ENCODE data around the gene INHBC.
A peak's percentile ranks its signal among the peaks of the same experiment; 100 is the strongest.

The INHBC gene

DNA sequence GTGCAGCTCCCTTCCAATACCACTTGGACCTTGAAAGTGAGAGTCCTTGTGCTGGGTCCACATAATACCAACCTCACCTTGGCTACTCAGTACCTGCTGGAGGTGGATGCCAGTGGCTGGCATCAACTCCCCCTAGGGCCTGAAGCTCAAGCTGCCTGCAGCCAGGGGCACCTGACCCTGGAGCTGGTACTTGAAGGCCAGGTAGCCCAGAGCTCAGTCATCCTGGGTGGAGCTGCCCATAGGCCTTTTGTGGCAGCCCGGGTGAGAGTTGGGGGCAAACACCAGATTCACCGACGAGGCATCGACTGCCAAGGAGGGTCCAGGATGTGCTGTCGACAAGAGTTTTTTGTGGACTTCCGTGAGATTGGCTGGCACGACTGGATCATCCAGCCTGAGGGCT is 14.8 kb downstream of the INHBC start:
- TF ChIP-seq Cebpa-rat (IDR thresholded peaks at IDR 0.05) = no peak
- H3K4me2 ChIP-seq = no peak overlapping the region
- H3K27me3 ChIP-seq = no peaks in the 10 kb centered on the region
- no peaks in the 10 kb centered on the region for H4K20me1 ChIP-seq
- no peak overlapping the region for H3K27ac ChIP-seq
- no peaks in the 10 kb centered on the region for H3K36me3 ChIP-seq
- H3K9me3 ChIP-seq (replicated peaks in 1 of 11) = no peaks in the 10 kb centered on the region
- no peak overlapping the region for H3K4me3 ChIP-seq
- peaks cover 30 to 39% (median 34%) of the 10 kb centered on the region in 10 experiments for H3K4me1 ChIP-seq
- H3K9ac ChIP-seq = no peak overlapping the region

DNA sequence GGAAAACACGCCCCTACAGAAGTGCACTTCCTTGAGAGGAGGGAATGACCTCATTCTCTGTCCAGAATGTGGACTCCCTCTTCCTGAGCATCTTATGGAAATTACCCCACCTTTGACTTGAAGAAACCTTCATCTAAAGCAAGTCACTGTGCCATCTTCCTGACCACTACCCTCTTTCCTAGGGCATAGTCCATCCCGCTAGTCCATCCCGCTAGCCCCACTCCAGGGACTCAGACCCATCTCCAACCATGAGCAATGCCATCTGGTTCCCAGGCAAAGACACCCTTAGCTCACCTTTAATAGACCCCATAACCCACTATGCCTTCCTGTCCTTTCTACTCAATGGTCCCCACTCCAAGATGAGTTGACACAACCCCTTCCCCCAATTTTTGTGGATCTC is 15.5 kb downstream of the INHBC start:
- Histone ChIP-seq H4K20me1 (no peaks in the 10 kb centered on the region), H3K4me3 (no peak overlapping the region), H3K4me2 (no peak overlapping the region), H3K27me3 (no peaks in the 10 kb centered on the region), H3K9me3 (replicated peaks in 1 of 11) (no peaks in the 10 kb centered on the region), H3K4me1 (peaks cover 37 to 42% (median 40%) of the 10 kb centered on the region in 10 experiments), H3K36me3 (no peaks in the 10 kb centered on the region), H3K9ac (no peak overlapping the region), H3K27ac (no peak overlapping the region)
- no peak for TF ChIP-seq Cebpa-rat (IDR thresholded peaks at IDR 0.05)

DNA sequence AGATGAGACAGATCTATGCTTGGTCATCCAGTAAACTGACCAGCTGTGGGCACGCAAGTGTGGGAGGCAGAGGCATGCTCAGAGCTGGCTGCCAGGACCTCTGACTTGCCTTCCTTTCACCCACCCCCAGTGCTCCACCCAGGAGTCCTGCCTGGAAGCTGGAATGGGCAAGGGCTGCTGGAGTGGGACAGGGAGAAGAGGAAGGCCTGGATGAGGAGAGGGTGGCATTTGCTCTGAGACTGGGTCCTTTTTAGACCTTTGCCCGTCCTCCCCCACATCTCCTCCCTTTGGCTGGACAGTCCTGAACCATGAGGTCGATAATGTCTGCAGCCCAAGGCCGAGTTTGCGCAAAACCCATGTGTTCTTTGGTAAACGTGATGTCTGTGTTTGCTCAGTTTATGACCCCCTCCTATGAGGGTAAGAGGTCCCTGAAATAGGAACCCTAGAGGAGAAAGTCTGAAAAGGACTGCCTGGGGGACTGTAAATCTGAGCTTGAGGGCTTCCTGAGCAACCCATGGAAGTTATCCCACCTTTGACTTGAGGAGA is 16.7 kb downstream of the INHBC start:
- Histone ChIP-seq H3K4me3 (no peak overlapping the region), H3K27me3 (no peaks in the 10 kb centered on the region), H3K27ac (peak overlapping the region in 3 of 11 experiments; percentile 25 to 74 (median 49); a peak in 2 of 22 replicates), H3K4me1 (peaks cover 42 to 55% (median 53%) of the 10 kb centered on the region in 10 experiments), H3K9me3 (replicated peaks in 1 of 11) (no peaks in the 10 kb centered on the region), H3K36me3 (no peaks in the 10 kb centered on the region), H3K4me2 (peak overlapping the region; percentile 67 to 89 (median 81); a peak in 21 of 22 replicates), H3K9ac (peak overlapping the region in 1 of 11 experiments; percentile 51; a peak in 1 of 22 replicates), H4K20me1 (no peaks in the 10 kb centered on the region)
- TF ChIP-seq Cebpa-rat (IDR thresholded peaks at IDR 0.05) = no peak

DNA sequence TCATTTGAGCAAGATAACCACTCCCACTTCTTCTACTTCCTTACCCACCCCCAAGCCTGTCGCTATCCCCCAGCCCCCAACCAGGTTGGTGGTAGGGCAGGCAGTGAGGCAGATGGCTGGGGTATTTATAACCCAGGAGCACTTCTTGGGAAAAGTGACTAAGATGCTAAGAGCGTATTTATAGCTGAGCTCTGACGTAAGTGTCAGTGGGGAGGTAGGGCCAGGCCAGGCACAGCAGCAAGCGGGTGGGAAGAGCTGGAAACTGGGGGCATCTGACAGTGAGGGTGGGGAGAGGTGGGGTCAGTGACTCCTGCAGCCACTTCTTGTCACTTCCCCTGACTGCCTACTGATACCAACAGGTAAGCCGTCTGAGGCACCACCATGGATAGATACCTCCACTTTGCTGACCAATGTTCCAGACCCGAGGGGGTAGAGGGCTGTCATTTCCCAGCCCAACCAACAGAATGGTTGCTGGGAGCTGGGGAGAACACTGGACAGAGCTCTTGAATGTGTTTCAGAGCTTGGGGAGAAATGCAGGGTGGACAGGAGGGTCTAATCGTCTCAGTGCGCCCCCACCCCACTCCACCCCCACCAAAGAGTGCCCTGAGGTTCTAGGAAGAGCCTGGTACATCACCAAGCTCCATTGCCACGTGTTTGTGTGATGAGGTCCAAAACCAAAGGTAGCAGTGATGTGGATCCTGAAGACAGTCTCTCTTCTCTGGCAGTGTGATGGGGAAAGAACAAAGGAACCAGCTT is 17.8 kb downstream of the INHBC start:
- Histone ChIP-seq H4K20me1 (no peaks in the 10 kb centered on the region), H3K27me3 (no peaks in the 10 kb centered on the region), H3K27ac (peak overlapping the region in 9 of 11 experiments; percentile 27 to 74 (median 54); a peak in 18 of 22 replicates), H3K36me3 (no peaks in the 10 kb centered on the region), H3K4me1 (peaks cover 44 to 63% (median 59%) of the 10 kb centered on the region in 10 experiments), H3K4me3 (no peak overlapping the region), H3K9me3 (replicated peaks in 1 of 11) (no peaks in the 10 kb centered on the region), H3K9ac (peak overlapping the region in 9 of 11 experiments; percentile 3 to 66 (median 28); a peak in 12 of 22 replicates), H3K4me2 (peak overlapping the region; percentile 67 to 89 (median 81))
- TF ChIP-seq Cebpa-rat (IDR thresholded peaks at IDR 0.05) = no peak

DNA sequence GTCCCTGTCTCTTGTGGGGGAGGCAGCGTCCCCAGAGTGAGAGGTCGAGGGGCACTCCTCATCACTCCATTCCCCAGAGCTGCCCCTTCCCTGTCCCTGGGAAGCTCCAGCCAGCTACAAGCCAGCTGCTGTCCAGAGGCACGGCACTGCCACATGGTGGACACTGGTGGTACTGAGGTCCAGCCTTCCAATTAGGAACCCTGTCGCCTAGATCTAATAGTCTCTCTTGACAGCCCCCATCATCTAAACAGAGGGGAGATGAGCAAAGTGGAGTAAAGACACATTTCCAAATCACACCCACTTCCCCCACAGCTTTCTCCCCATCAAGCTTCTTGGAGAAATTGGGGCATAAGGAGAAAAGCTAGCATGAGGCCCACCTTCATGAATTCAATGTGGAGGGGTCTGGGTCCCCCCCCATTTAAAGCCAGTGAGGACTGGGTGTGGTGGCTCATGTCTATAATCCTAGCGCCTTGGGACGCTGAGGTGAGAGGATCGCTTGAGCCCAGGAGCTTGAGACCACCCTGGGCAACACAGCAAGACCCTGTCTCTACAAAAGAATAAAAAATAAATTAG is 18.4 kb downstream of the INHBC start:
- no peaks in the 10 kb centered on the region for H3K36me3 ChIP-seq
- H3K9ac ChIP-seq = peak overlapping the region in 8 of 11 experiments; percentile 9 to 66 (median 40); a peak in 11 of 22 replicates
- H3K4me1 ChIP-seq = peaks cover 50 to 68% (median 66%) of the 10 kb centered on the region in 10 experiments
- no peaks in the 10 kb centered on the region for H3K9me3 ChIP-seq (replicated peaks in 1 of 11)
- no peak for TF ChIP-seq Cebpa-rat (IDR thresholded peaks at IDR 0.05)
- H3K27ac ChIP-seq = peak overlapping the region in 8 of 11 experiments; percentile 27 to 74 (median 60); a peak in 15 of 22 replicates
- H3K4me2 ChIP-seq = peak overlapping the region; percentile 67 to 89 (median 81)
- no peaks in the 10 kb centered on the region for H4K20me1 ChIP-seq
- no peak overlapping the region for H3K4me3 ChIP-seq
- H3K27me3 ChIP-seq = no peaks in the 10 kb centered on the region

DNA sequence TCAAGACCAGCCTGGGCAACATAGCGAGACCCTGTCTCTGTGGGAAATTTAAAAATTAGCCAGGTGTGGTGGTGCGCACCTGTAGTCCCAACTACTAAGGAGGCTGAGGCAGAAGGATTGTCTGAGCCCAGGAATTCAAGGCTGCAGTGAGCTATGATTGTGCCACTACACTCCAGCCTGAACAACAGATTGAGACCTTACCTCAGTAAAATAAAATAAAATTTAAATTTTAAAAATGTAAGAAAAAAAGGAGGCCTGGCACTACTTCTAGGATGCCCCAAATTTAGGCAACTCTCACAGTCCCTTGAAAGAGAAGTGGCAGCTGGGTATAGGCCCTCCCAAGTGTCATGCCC is 19.6 kb downstream of the INHBC start:
- Histone ChIP-seq H4K20me1 (no peaks in the 10 kb centered on the region), H3K36me3 (no peaks in the 10 kb centered on the region), H3K4me3 (no peak overlapping the region), H3K9ac (peak overlapping the region in 8 of 11 experiments; percentile 30 to 62 (median 50); a peak in 11 of 22 replicates), H3K9me3 (replicated peaks in 1 of 11) (no peaks in the 10 kb centered on the region), H3K4me2 (peak overlapping the region; percentile 45 to 89 (median 75)), H3K27ac (peak overlapping the region in 8 of 11 experiments; percentile 12 to 74 (median 53); a peak in 12 of 22 replicates), H3K27me3 (no peaks in the 10 kb centered on the region), H3K4me1 (peaks cover 58 to 78% (median 74%) of the 10 kb centered on the region in 10 experiments)
- no peak; a peak in 1 of 22 replicates for TF ChIP-seq Cebpa-rat (IDR thresholded peaks at IDR 0.05)

DNA sequence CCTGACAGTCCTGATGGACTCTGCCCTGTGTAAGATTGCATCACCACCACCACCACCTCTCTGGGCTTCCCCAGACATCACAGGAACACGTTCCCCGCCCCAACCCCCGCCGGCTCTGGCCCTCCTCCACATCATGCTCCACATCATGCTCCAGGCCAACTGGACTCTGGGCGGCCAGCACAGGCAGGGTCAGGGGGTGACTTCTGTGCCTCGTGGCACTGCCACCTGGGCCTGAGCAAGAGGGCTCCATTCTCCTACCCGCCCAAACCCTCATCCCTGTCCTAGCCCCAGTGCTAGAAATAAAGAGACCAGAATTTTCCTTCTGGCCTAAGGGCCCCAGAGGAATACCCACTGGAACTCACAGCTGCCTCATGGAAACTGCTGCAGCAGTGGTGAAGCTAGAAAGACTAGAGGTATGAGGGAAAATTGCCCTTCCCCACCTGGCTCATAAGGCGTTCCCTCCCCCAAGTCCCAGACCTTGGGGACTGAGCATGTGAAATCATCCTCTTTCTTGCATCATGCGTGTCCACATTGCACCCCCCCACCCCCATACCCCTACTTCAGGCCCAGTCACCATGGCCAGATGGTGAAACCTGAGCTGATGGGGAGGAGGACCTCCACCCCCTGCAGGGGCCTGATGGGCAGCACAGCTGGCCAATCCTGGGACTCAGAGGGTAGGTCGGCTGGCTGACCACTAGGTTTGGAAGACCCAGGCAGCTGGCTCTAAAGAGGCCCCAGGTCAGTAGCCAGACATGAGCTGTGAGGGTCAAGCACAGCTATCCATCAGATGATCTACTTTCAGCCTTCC is 20.2 kb downstream of the INHBC start, which contains the start of gene INHBE:
Gene INHBE (plus strand): TSS at position 742 of the 808 bp plus-strand sequence. CDS start 230 bp downstream, outside the sequence.
- Histone ChIP-seq H3K4me2 (peak within 1 kb of the TSS; percentile 53 to 89 (median 75)), H3K27me3 (no peaks in the 10 kb centered on the region), H4K20me1 (no peaks in the 10 kb centered on the region), H3K9ac (peak within 1 kb of the TSS in 9 of 11 experiments; percentile 1 to 66 (median 49); a peak in 11 of 22 replicates), H3K4me1 (peaks cover 58 to 78% (median 74%) of the 10 kb centered on the region in 10 experiments), H3K4me3 (peak within 1 kb of the TSS in 3 of 10 experiments; percentile 7 to 39 (median 37); a peak in 2 of 20 replicates), H3K27ac (peak within 1 kb of the TSS in 8 of 11 experiments; percentile 12 to 74 (median 53); a peak in 14 of 22 replicates), H3K9me3 (replicated peaks in 1 of 11) (no peaks in the 10 kb centered on the region), H3K36me3 (no peaks in the 10 kb centered on the region)
- peak in 1 of 11 experiments; percentile 25; a peak in 1 of 22 replicates for TF ChIP-seq Cebpa-rat (IDR thresholded peaks at IDR 0.05)

Measured in BLaER1 treated with 17β-estradiol and CSF1 and Interleukin-3, amounts not matched to agents 10 nM and 100 nM (cell line).